Ascending aorta (tissue), 2 donors: Measurements from ENCODE around the gene RPP30. TPM values are rescaled to one million over a fixed set of nuclear protein-coding genes. Genes with fewer than 3 reads are reported as not detected.

Experiments used
- DNase-seq, 2 donors: peaks; one replicate each; pipeline ENCODE4 v3.0.0-alpha.2; 2019; ENCODE audit warnings: low spot score in 2 of 2
- H3K27ac ChIP-seq, 2 donors: fragments of 200-600 bp; sonication (generic); one replicate each; pipeline ENCODE4 v1.5.1; 2016 to 2017; ENCODE audit warnings: mild to moderate bottlenecking in 1 of 2
- H3K27me3 ChIP-seq: fragments of 200-600 bp; sonication (generic); one replicate; pipeline ENCODE4 v1.5.1; 2017
- H3K36me3 ChIP-seq, 2 donors: fragments of 200-600 bp; sonication (generic); one replicate each; pipeline ENCODE4 v1.5.1; 2016
- H3K4me1 ChIP-seq, 2 donors: fragments of 200-600 bp; sonication (generic); one replicate each; pipeline ENCODE4 v1.5.1; 2016 to 2017; ENCODE audit warnings: mild to moderate bottlenecking in 1 of 2
- H3K4me3 ChIP-seq, 2 donors: fragments of 200-600 bp; sonication (generic); one replicate each; pipeline ENCODE4 v1.5.1; 2016 to 2017; ENCODE audit warnings: mild to moderate bottlenecking in 1 of 2
- H3K9me3 ChIP-seq, 2 donors: fragments of 200-600 bp; sonication (generic); one replicate each; pipeline ENCODE4 v1.5.1; 2016
- CTCF ChIP-seq, 3 experiments: fragments of 200-600 bp in 2 of 3; fragments of 450-650 bp in 1 of 3; sonication (generic) in 2 of 3; IDR thresholded peaks; one replicate each; pipeline ENCODE4 v1.5.1; 2016 to 2019; ENCODE audit warnings: antibody characterized with exemption in 3 of 3, mild to moderate bottlenecking in 1 of 3, moderate library complexity in 1 of 3
- intact Hi-C: fragments of 100-400 bp; cut with DNase I; formaldehyde crosslinking; loops from one replicate; pipeline ENCODE4 v1.15.1; 2023
- total RNA-seq: library from RNA; depleted of rRNA; stranded (reverse); fragments of >200 nt; gene quantifications from one replicate; pipeline ENCODE4 v1.1.0, GENCODE V29; 2016

RPP30 gene
- total RNA-seq, 1 donor from 2014 or later = 141 TPM

DNA sequence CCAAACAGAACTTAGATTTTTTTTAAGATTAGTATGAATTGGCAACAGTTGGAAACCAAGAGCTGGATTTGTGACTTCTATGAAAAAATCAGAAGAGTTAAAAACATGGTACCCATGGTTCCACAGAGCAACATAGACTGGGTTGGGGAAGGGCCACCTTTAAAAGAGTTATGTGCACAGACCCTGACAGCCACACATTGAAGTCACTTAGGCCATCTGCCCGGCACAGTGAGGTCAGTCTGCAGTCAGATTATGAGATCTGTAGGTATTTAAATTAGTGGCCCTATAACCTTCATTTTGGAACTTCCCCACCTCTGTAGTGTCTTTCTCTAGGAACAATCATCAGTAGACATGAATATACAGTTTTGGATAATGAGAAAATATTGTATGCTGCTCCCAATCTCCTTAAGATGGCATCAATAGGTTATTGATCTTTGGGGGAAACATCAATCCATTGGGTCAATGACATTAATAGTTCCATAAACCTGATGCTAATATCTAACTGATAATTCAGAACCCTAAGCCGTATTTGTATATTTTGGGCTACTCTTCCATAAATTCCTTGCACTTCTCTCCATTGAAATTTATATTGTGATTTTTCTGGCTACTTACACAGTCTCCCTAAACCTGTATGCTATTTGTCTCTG, 42.1 kb downstream of the RPP30 start:
- no peaks in the 10 kb centered on the region for H3K9me3 ChIP-seq
- intact Hi-C loops = no loop called here
- H3K4me1 ChIP-seq = peaks cover 0 to 3% of the 10 kb centered on the region in 2 donors
- no peak for TF ChIP-seq CTCF (IDR thresholded peaks at IDR 0.05)
- H3K4me3 ChIP-seq = no peak overlapping the region
- H3K36me3 ChIP-seq = no peaks in the 10 kb centered on the region
- H3K27me3 ChIP-seq = no peaks in the 10 kb centered on the region
- no peak overlapping the region for H3K27ac ChIP-seq
- DNase-seq = no peak

- no peak for DNase-seq
- H3K9me3 ChIP-seq = no peaks in the 10 kb centered on the region
- H3K27ac ChIP-seq = no peak overlapping the region
- no peak overlapping the region for H3K4me3 ChIP-seq
- H3K4me1 ChIP-seq = peaks cover 0 to 3% of the 10 kb centered on the region in 2 donors
- H3K27me3 ChIP-seq = no peaks in the 10 kb centered on the region
- TF ChIP-seq CTCF (IDR thresholded peaks at IDR 0.05) = no peak
- intact Hi-C loops = no loop called here
- no peaks in the 10 kb centered on the region for H3K36me3 ChIP-seq
Observed at GRCh38 chr10:90914992-90915765, 43.4 kb downstream of the RPP30 start.

- TF ChIP-seq CTCF (IDR thresholded peaks at IDR 0.05) = no peak
- Histone ChIP-seq H3K4me3 (no peak overlapping the region), H3K36me3 (no peaks in the 10 kb centered on the region), H3K4me1 (peaks cover 0 to 3% of the 10 kb centered on the region in 2 donors), H3K27me3 (no peaks in the 10 kb centered on the region), H3K9me3 (no peaks in the 10 kb centered on the region), H3K27ac (no peak overlapping the region)
- intact Hi-C loops = no loop called here
- no peak for DNase-seq
Observed at GRCh38 chr10:90915766-90916075, 43.9 kb downstream of the RPP30 start.

DNA sequence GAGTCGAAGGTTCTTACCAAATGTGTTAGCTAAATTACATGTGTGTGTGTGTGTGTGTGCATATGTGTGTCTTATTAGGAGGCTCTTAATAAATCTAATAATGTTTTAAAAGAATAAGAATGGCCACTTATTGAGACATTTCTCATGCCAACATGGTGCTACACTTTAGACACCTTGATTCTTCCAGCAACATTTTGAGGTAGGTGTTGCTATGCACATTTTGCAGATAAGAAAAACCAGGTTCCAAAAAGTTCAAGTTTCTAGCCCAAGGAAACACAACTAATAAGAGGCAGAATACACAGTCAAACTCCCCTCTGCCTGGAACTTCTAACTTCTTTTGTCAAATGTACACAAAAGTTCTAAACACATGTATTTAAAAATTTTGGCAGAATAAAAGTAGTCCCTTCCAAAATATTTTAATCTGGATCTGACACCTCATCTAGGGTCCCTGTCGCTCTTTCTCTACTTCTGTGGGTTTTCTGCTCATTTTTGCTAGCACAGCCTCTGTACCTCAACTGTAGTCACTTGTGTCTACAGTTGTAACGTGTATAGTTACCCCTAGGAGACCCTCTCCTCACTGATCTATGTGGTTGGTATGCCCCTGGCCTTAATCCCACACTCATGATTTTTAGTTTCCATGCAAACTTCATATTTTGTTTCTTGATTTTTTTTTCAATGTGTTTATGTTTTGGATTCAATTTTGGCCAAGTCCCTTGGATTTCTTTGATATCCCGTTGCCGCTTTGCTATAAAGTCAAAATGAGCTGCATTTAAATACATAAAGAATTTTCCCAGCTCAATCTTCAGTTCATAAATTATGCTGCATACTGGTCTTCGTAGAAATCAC, 44.8 kb downstream of the RPP30 start:
- Histone ChIP-seq H3K36me3 (no peaks in the 10 kb centered on the region), H3K9me3 (no peaks in the 10 kb centered on the region), H3K4me1 (peaks cover 0 to 3% of the 10 kb centered on the region in 2 donors), H3K4me3 (no peak overlapping the region), H3K27ac (no peak overlapping the region), H3K27me3 (no peaks in the 10 kb centered on the region)
- no peak for DNase-seq
- intact Hi-C loops = no loop called here
- TF ChIP-seq CTCF (IDR thresholded peaks at IDR 0.05) = no peak

GRCh38 chr10:90917238-90917967, 45.6 kb downstream of the RPP30 start:
- H3K4me3 ChIP-seq = no peak overlapping the region
- no peak for TF ChIP-seq CTCF (IDR thresholded peaks at IDR 0.05)
- intact Hi-C loops = no loop called here

More at GRCh38 chr10:90917238-90917967, 45.6 kb downstream of the RPP30 start:
- H3K9me3 ChIP-seq = no peaks in the 10 kb centered on the region
- DNase-seq = no peak
- no peaks in the 10 kb centered on the region for H3K4me1 ChIP-seq
- H3K27ac ChIP-seq = no peak overlapping the region
- H3K36me3 ChIP-seq = no peaks in the 10 kb centered on the region
- no peaks in the 10 kb centered on the region for H3K27me3 ChIP-seq
